ENCODE measurements around the gene ZNF423. TPM values are rescaled to one million over a fixed set of nuclear protein-coding genes. Genes with fewer than 3 reads are reported as not detected.

The ZNF423 gene
- total RNA-seq, 1 donor from 2014 or later, result 11.9 TPM

DNA sequence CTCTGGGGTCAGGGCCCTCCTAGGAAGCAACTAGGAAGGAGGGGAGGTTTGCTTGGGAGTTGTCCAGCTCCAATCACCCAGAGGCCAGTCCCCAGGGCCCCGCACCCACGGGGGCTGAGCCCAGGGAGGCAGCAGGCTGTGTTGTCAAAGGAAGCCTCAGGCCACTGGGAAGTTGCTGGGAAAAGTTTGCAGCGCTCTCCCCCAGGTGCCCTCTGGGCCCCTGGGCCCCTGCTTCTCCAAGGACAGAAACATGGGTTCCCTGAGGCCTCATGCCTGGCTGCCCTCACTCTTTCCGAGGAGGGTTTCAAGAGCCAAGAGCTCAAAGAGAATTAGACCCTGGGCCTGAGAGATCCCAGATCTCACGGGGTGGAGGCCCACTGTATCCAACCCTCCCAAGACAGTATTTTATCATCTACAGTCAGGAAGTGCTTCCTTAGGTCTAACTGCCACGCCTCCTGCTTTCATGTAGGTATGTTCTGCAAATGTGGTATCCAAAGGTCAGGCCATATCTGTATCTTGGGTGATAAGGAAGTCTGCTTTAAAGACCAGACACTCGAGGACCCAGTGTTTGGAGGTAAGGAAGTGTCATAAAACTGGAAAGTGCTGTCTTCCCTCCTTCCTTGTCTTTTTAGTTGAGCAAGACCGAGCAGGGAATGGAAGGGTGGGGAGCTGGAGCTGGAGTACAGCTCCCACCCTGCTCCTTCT lies 44.2 kb upstream of the ZNF423 start:
- no peak for TF ChIP-seq CTCF (IDR thresholded peaks at IDR 0.05)
- H3K4me3 ChIP-seq, result no peak overlapping the region
- ATAC-seq, result no peak
- H3K36me3 ChIP-seq, result no peaks in the 10 kb centered on the region
- no peaks in the 10 kb centered on the region for H3K4me1 ChIP-seq
- H3K27me3 ChIP-seq, result no peaks in the 10 kb centered on the region
- no peaks in the 10 kb centered on the region for H3K9me3 ChIP-seq
- no peak overlapping the region for H3K27ac ChIP-seq
- intact Hi-C loops (cut with DNase I), result no loop called here
- no peak for DNase-seq

DNA sequence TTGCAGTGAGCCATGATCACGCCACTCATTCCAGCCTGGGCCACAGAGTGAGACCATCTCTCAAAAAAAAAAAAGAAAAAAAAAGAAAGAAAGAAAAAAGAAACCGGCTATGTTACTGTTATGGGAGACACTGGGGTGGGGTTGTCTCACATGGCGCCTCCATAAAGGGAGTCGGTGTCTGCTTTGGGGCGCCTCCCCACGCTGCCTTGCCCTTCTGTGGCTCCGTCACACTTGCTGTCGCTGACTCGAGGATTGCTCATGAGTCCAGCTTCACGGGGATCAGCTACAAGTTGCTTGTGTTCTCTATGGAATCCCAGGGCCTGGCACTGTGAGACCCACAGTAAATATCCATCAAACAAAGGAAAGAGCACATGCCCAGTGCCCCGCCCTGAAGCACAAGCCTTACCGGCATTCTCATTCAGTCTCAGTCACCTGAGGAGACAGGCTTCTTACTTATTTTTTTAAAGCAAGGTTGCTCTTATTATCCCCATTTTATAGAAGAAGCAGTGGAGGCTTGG lies 40.6 kb upstream of the ZNF423 start:
- H3K27me3 ChIP-seq, result no peaks in the 10 kb centered on the region
- no peak overlapping the region for H3K27ac ChIP-seq
- TF ChIP-seq CTCF (IDR thresholded peaks at IDR 0.05), result no peak
- no peaks in the 10 kb centered on the region for H3K9me3 ChIP-seq
- intact Hi-C loops (cut with DNase I), result no loop called here
- no peak overlapping the region for H3K4me3 ChIP-seq
- no peak for ATAC-seq
- H3K36me3 ChIP-seq, result no peaks in the 10 kb centered on the region
- no peak for DNase-seq
- H3K4me1 ChIP-seq, result no peaks in the 10 kb centered on the region

DNA sequence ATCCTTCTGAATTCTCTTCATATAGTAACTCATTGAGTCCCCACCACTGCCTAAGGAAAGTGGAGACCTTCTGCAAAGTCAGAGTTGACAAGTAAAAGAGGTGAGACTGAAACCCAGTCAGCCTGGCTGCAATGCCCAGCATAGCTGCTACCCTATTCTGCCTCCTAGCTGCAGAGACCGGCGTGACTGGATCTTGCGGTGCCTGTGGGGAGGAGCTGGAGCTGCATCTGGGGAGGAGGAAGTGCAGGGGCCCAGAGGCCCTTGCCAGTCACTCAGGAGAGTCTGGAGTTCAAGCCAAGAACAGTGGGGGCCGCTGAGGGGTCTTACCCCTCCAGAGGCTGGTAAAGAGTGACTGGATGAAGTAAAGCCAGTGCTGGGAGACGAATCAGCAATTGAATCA lies 35.0 kb upstream of the ZNF423 start:
- TF ChIP-seq CTCF (IDR thresholded peaks at IDR 0.05), result no peak
- Histone ChIP-seq H3K4me1 (no peaks in the 10 kb centered on the region), H3K27ac (no peak overlapping the region), H3K36me3 (no peaks in the 10 kb centered on the region), H3K27me3 (no peaks in the 10 kb centered on the region), H3K9me3 (no peaks in the 10 kb centered on the region), H3K4me3 (no peak overlapping the region)
- intact Hi-C loops (cut with DNase I), result no loop called here
- DNase-seq, result no peak
- ATAC-seq, result peak; percentile 61

- no peak for TF ChIP-seq CTCF (IDR thresholded peaks at IDR 0.05)
- no peaks in the 10 kb centered on the region for H3K27me3 ChIP-seq
- H3K4me1 ChIP-seq, result no peaks in the 10 kb centered on the region
- no peaks in the 10 kb centered on the region for H3K36me3 ChIP-seq
- no peaks in the 10 kb centered on the region for H3K9me3 ChIP-seq
- H3K27ac ChIP-seq, result no peak overlapping the region
- H3K4me3 ChIP-seq, result no peak overlapping the region
- intact Hi-C loops (cut with DNase I), result no loop called here
- DNase-seq (no peak), ATAC-seq (no peak)
Observed at GRCh38 chr16:49889725-49890397, 33.9 kb upstream of the ZNF423 start.

DNA sequence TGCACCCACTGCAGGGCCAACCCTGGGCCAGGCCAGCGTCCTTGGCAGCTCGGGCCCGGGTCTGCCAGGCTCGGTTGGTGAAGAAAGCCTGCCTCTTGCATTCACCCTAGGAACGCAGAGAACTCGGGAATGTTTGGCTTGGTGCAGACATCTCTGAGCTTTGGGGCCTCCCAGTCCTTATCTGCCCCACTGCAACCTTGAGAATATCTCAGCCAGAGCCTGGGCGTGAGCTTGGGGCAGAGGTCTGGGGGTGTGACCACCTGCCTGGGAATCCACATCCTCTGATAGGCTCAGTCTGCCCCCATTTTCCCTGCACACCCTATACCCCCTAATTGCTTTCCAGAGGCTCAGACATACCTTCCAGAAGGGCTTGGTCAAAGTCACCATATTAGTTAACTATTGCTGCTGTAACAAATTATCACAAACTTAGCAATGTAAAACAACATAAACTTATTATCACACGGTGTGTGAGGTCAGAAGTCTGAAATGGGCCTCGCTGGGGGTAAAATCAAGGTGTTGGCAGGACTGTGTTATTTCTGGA lies 30.7 kb upstream of the ZNF423 start:
- no peaks in the 10 kb centered on the region for H3K27me3 ChIP-seq
- no peak overlapping the region for H3K4me3 ChIP-seq
- no peak overlapping the region for H3K27ac ChIP-seq
- no peaks in the 10 kb centered on the region for H3K4me1 ChIP-seq
- TF ChIP-seq CTCF (IDR thresholded peaks at IDR 0.05), result no peak
- H3K9me3 ChIP-seq, result no peaks in the 10 kb centered on the region
- DNase-seq (no peak), ATAC-seq (no peak)
- no peaks in the 10 kb centered on the region for H3K36me3 ChIP-seq
- intact Hi-C loops (cut with DNase I), result no loop called here
